Neutrophil (primary cell): Measurements from ENCODE around the gene ZBTB49.

Experiments
- H3K27ac ChIP-seq: fragments of 200-600 bp; sonication (generic); 2 replicates; pipeline ENCODE4 v1.5.1; 2016; ENCODE audit warnings: mild to moderate bottlenecking, moderate library complexity
- H3K27me3 ChIP-seq: fragments of 200-600 bp; sonication (generic); 2 replicates; pipeline ENCODE4 v1.6.0; 2016; ENCODE audit warnings: mild to moderate bottlenecking
- H3K36me3 ChIP-seq: fragments of 200-600 bp; sonication (generic); 2 replicates; pipeline ENCODE4 v1.5.1; 2017
- H3K4me1 ChIP-seq, 2 experiments: fragments of 200-600 bp in 1 of 2; sonication (generic) in 1 of 2; 1 replicate in 1 of 2; 2 replicates in 1 of 2; pipeline versions ENCODE4 v1.5.1 to v1.6.1; 2013 to 2016; ENCODE audit warnings: low read depth in 1 of 2, low read length in 1 of 2, mild to moderate bottlenecking in 1 of 2, moderate library complexity in 1 of 2; ENCODE audit not compliant: control insufficient read depth in 1 of 2, insufficient read depth in 1 of 2
- H3K4me3 ChIP-seq, 2 experiments: fragments of 200-600 bp in 1 of 2; sonication (generic) in 1 of 2; 1 replicate in 1 of 2; 2 replicates in 1 of 2; pipeline ENCODE4 v1.5.1; 2013 to 2016; ENCODE audit warnings: low read depth in 1 of 2, low read length in 1 of 2, mild to moderate bottlenecking in 1 of 2, moderate library complexity in 1 of 2
- H3K9me3 ChIP-seq: fragments of 200-600 bp; sonication (generic); 2 replicates; pipeline ENCODE4 v1.5.1; 2016
- CTCF ChIP-seq: fragments of 200-600 bp; sonication (generic); IDR thresholded peaks from 2 replicates; pipeline ENCODE4 v1.5.1; 2016; ENCODE audit warnings: antibody characterized with exemption

Gene ZBTB49

DNA sequence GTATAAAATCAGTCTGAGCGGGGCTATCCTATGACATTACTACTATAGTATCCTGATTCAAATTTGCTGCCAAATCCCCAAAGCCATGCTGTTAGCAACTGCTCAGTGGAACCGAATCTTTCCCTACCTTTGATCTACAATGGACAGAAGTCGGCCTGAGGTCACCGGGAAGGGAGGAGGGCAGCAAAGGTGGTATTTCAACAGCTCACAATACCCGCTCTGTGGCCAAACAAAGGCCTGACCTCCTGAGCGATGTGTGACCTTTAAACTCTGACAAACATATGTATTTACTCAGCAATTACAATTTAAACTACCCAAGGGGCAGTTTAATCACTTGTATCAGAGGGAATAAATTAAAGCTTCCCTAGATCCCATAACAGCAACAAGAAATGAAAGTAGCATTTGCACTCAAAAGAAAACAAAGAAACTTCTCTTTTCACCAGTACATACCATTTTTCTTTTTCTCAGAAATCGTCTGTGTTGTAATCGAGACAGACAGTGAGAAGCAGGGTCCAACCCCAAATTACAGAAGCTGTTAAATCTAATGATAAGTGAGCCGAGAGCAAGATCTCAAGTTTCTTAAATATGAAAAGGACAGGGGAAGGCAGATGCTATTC lies 30.5 kb upstream of the ZBTB49 start:
- Histone ChIP-seq H3K27me3 (peaks cover 24% of the 10 kb centered on the region), H3K36me3 (no peaks in the 10 kb centered on the region), H3K27ac (no peak overlapping the region), H3K4me3 (no peak overlapping the region), H3K4me1 (no peaks in the 10 kb centered on the region), H3K9me3 (no peaks in the 10 kb centered on the region)
- TF ChIP-seq CTCF: no peak

GRCh38 chr4:4260185-4260751 lies 29.8 kb upstream of the ZBTB49 start:
- H3K4me3 ChIP-seq: no peak overlapping the region
- H3K36me3 ChIP-seq: no peaks in the 10 kb centered on the region
- no peak overlapping the region for H3K27ac ChIP-seq
- no peaks in the 10 kb centered on the region for H3K9me3 ChIP-seq
- H3K4me1 ChIP-seq: no peaks in the 10 kb centered on the region
- no peak for TF ChIP-seq CTCF
- peaks cover 19% of the 10 kb centered on the region for H3K27me3 ChIP-seq

DNA sequence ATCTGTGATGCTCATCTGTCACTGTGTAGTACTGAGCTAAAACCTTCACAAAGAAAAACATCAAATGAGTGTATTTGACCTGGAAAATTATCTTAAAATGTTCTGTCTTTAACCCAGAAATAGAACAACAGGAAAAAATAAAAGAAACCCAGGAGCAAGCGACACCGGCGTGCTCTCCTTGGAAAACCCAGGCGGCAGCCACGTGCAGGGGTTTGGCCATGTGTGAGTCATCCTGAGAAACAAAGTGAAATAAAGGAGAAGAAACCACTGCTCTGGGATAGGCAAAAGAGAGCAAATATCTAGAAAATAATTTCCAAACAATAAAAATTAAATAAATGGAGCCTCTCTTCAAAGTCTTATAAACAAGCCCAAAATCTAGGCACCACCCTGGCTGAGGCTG lies 22.1 kb upstream of the ZBTB49 start:
- peaks cover 8% of the 10 kb centered on the region for H3K36me3 ChIP-seq

GRCh38 chr4:4268776-4269175 lies 21.3 kb upstream of the ZBTB49 start:
- Histone ChIP-seq H3K36me3 (peaks cover 10% of the 10 kb centered on the region), H3K4me1 (no peaks in the 10 kb centered on the region), H3K4me3 (no peak overlapping the region), H3K9me3 (no peaks in the 10 kb centered on the region), H3K27ac (no peak overlapping the region), H3K27me3 (no peaks in the 10 kb centered on the region)
- no peak for TF ChIP-seq CTCF

More for the DNA sequence above, 22.1 kb upstream of the ZBTB49 start:
- Histone ChIP-seq H3K4me3 (no peak overlapping the region), H3K9me3 (no peaks in the 10 kb centered on the region), H3K27ac (no peak overlapping the region), H3K4me1 (no peaks in the 10 kb centered on the region), H3K27me3 (no peaks in the 10 kb centered on the region)
- no peak for TF ChIP-seq CTCF

- no peak overlapping the region for H3K4me3 ChIP-seq
- peaks cover 12% of the 10 kb centered on the region for H3K36me3 ChIP-seq
- no peak for TF ChIP-seq CTCF
- no peaks in the 10 kb centered on the region for H3K9me3 ChIP-seq
- no peaks in the 10 kb centered on the region for H3K4me1 ChIP-seq
- no peak overlapping the region for H3K27ac ChIP-seq
- no peaks in the 10 kb centered on the region for H3K27me3 ChIP-seq
These were observed 20.7 kb upstream of the ZBTB49 start for GRCh38 chr4:4269331-4269731.
